Measurements from ENCODE around the gene BRINP2. TPM values are rescaled to one million over a fixed set of nuclear protein-coding genes. Genes with fewer than 3 reads are reported as not detected.

Gene BRINP2
- total RNA-seq, 1 donor from 2014 or later: 23.7 TPM

GRCh38 chr1:177209357-177209756, 38.6 kb downstream of the BRINP2 start:
- no peak for TF ChIP-seq CTCF (conservative IDR thresholded peaks at IDR 0.05)
- peak overlapping the region; percentile 74 for H3K4me3 Mint-ChIP-seq
- H3K9me3 Mint-ChIP-seq: no peaks in the 10 kb centered on the region
- H3K4me1 Mint-ChIP-seq (ENCODE audit: unreplicated experiment): peaks cover 35% of the 10 kb centered on the region
- H3K27me3 Mint-ChIP-seq: no peaks in the 10 kb centered on the region
- no peaks in the 10 kb centered on the region for H3K36me3 Mint-ChIP-seq
- H3K27ac Mint-ChIP-seq: peak overlapping the region; percentile 50
- DNase-seq (ENCODE audit: extremely low spot score, unreplicated experiment): no peak

- no peak overlapping the region for H3K27ac Mint-ChIP-seq
- DNase-seq (ENCODE audit: extremely low spot score, unreplicated experiment): no peak
- no peak for TF ChIP-seq CTCF (conservative IDR thresholded peaks at IDR 0.05)
- no peaks in the 10 kb centered on the region for H3K27me3 Mint-ChIP-seq
- H3K9me3 Mint-ChIP-seq: no peaks in the 10 kb centered on the region
- H3K4me1 Mint-ChIP-seq (ENCODE audit: unreplicated experiment): peaks cover 35% of the 10 kb centered on the region
- H3K4me3 Mint-ChIP-seq: no peak overlapping the region
- H3K36me3 Mint-ChIP-seq: no peaks in the 10 kb centered on the region
Measured at GRCh38 chr1:177210071-177210470, 39.3 kb downstream of the BRINP2 start.

- no peak overlapping the region for H3K27ac Mint-ChIP-seq
- no peaks in the 10 kb centered on the region for H3K36me3 Mint-ChIP-seq
- no peaks in the 10 kb centered on the region for H3K9me3 Mint-ChIP-seq
- H3K4me3 Mint-ChIP-seq: no peak overlapping the region
- H3K27me3 Mint-ChIP-seq: no peaks in the 10 kb centered on the region
- peaks cover 35% of the 10 kb centered on the region for H3K4me1 Mint-ChIP-seq (ENCODE audit: unreplicated experiment)
- TF ChIP-seq CTCF (conservative IDR thresholded peaks at IDR 0.05): no peak
- no peak for DNase-seq (ENCODE audit: extremely low spot score, unreplicated experiment)
Measured at GRCh38 chr1:177211231-177211630, 40.5 kb downstream of the BRINP2 start.

GRCh38 chr1:177216587-177217202, 45.9 kb downstream of the BRINP2 start:
- Mint-ChIP-seq H3K4me1 (ENCODE audit: unreplicated experiment) (peaks cover 16% of the 10 kb centered on the region), H3K36me3 (no peaks in the 10 kb centered on the region), H3K27ac (no peak overlapping the region), H3K27me3 (no peaks in the 10 kb centered on the region), H3K9me3 (no peaks in the 10 kb centered on the region), H3K4me3 (no peak overlapping the region)
- TF ChIP-seq CTCF (conservative IDR thresholded peaks at IDR 0.05): no peak
- DNase-seq (ENCODE audit: extremely low spot score, unreplicated experiment): no peak

- H3K9me3 Mint-ChIP-seq: no peaks in the 10 kb centered on the region
- no peak overlapping the region for H3K4me3 Mint-ChIP-seq
- no peaks in the 10 kb centered on the region for H3K36me3 Mint-ChIP-seq
- H3K27ac Mint-ChIP-seq: peak overlapping the region; percentile 66
- no peak for DNase-seq (ENCODE audit: extremely low spot score, unreplicated experiment)
- no peaks in the 10 kb centered on the region for H3K27me3 Mint-ChIP-seq
- peaks cover 20% of the 10 kb centered on the region for H3K4me1 Mint-ChIP-seq (ENCODE audit: unreplicated experiment)
- TF ChIP-seq CTCF (conservative IDR thresholded peaks at IDR 0.05): no peak
Measured at GRCh38 chr1:177219554-177220458, 49.0 kb downstream of the BRINP2 start.
